Glomerular endothelial cell (primary cell): ENCODE data around the gene RGR. TPM values are rescaled to one million over a fixed set of nuclear protein-coding genes. Genes with fewer than 3 reads are reported as not detected.

Experiments used
- DNase-seq: peaks from one replicate; pipeline ENCODE4 v3.0.0-alpha.2; 2011; ENCODE audit warnings: low read depth, low spot score; ENCODE audit errors: extremely low read depth
- total RNA-seq: library from RNA; depleted of rRNA; stranded (reverse); fragments of >200 nt; gene quantifications from 2 replicates; pipeline ENCODE4 v1.2.3, GENCODE V29; 2015

Gene RGR, protein sequence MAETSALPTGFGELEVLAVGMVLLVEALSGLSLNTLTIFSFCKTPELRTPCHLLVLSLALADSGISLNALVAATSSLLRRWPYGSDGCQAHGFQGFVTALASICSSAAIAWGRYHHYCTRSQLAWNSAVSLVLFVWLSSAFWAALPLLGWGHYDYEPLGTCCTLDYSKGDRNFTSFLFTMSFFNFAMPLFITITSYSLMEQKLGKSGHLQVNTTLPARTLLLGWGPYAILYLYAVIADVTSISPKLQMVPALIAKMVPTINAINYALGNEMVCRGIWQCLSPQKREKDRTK
- total RNA-seq: not detected in 2 replicates

DNA sequence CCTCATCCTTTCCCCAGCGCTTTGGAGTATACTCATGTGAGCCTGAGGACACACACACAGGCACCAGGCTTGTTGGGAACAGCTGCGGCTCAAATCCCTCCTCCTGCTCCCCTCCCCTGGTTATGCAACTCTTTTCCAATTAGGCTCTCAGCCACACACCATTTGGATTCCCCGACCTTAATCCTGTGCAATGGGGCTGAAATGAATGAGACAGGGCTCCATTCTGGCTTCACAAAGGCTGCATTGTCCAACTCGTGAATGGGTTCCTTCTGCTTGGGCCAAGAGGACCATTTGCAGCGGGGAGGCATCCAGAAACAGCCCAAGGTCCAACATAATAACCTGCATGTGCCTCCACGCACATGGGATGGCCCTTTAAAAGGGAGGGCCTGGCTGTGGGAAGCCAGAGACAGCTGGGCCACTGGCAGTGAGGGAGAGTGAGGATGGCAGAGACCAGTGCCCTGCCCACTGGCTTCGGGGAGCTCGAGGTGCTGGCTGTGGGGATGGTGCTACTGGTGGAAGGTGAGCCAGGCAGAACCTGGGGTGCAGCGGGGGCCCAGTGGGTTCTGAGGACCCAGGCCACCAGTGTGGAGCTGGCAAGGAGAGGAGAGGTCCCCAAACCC is at the start of gene RGR:
Gene RGR (plus strand): TSS at position 403 of the 620 bp plus-strand sequence. CDS start 38 bp downstream, at position 441.
- DNase-seq: no peak

DNA sequence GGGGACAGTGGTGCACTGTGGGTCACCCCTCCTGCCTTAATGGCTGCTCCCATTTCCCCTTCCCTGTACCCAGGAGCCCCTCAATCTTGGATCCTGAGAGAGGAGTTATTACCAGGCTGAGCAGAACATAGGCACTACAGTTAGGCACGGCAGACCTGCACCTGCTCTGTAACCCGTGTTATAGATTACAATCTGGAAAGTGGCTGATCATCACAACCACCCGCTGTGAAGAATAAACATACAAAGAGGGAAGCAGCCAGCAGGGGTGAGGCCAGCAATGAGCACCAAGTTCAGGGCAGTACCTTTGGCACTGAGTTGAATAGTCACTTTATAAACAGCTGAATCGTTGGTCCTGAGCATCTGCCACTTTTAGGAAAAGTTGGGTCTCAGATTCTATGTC is 48.8 kb upstream of the RGR start:
- no peak for DNase-seq

DNA sequence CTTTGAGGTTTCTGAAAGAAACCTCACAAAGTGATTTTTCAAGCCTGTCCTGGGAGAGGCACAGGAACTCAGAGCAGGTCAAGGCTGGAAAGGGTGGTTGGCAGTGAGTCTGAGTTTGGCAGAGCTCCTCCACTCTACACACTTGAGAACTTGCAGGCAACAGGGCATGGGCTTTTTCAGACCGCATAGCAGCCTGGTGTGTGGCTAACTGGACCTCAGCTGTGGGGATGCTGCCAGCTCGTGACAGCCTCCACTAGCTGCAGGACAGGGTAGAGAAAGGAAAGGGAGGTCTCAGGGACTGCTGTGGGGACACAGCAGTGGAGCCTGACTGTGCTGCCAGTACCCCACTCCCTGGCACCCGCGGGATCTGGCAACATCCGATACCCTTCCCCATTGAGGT is 47.9 kb upstream of the RGR start:
- DNase-seq: no peak

DNA sequence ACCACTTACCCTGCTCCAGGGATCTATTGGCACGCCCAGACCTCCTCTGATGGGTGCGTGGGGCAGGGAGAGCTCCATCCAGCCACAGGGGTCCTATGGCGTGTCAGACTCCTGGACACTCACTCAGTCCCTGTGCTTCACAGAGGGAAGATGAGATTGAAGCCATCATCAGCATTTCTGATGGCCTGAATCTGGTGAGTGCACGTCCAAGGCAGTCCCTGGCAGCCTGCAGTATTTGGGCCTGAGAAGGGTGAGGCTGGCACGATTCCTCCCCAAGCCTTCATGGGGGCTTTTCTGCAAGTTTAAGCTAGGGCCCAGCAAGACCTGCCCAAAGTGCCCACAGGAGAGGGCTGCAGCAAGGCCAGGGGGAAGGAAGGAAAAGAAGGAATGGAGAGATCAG is 47.2 kb upstream of the RGR start:
- DNase-seq: no peak

DNA sequence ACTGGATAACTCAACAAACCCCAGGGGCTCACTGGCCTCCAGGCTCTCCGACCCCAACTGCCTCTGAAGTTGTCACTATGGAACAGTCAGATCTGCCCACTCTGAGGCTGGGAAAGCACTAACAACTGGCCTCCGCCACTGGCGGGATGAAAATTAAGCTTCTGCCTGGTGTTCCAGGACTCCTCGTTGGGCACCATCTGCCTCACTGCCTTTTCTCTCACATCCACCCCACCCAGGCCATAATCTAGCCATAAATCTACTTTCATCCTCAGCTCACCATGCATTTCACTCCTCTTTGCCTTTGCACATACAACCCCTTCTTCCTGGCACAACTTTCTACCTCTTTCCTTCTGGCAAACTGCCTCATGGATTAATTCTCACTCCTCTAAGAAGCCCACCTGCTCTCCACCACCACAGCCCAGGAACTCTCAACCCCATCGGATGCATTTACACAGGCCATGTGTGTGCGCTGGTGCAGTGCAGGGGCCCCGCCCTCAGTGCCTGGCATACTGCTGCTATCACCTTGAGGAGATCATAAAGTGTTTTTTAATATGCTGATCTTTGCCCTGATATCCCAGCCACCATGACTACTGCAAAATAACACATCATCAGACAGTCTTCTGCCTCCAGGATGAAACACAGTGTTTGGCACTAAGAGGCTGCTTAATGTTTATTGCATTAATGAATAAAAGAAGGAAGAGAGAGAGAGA is 46.5 kb upstream of the RGR start:
- DNase-seq: no peak

DNA sequence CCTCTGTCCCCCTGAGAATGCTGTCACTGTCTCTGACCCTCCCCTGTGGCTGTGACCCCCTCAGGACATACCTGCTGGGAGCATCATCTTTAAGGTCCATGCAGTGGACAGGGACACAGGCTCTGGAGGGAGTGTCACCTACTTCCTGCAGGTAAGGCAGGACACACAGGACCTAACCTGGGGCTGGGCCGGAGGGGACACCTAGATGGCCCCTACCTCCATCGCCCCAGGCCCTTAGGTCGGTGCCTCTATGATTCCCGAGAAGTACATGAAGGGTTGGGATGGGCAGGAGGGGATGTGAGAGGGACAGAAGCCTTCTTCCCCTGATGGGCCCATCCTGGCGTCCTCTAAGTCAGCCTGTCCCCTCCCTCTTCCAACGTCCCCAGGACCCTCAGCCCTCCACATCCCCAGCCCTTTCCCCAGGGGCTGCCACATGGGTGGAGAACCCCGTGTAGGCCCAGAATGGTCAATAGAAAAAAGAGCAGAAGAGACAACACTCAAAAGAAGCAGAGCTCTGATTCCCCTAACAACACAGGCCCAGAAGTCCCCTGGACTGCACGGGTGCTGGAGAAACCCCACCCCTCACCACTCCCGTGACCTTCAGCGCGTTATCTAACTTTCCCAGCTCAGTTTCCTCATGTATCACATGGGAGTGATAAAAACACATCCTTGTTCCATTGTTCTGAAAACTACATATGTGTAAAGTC is 44.2 kb upstream of the RGR start:
- no peak for DNase-seq

DNA sequence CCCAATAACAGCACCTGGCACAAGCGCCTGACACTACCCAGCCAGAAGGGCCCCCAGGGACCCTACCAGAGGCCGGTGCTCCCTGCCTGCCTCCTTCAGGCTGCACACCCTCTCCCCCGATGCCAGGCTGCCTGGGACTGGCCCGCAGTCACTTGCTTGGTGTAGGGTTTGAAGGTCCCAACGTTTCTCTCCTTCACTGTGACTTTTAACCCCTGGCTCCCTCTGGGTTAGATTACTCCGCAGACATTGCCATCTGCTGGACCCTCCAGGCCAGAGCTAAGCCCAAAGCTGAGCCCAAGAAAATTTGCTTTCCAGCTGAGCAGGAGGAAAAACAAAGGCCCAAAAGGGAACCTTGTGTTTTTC is 43.6 kb upstream of the RGR start:
- no peak for DNase-seq

DNA sequence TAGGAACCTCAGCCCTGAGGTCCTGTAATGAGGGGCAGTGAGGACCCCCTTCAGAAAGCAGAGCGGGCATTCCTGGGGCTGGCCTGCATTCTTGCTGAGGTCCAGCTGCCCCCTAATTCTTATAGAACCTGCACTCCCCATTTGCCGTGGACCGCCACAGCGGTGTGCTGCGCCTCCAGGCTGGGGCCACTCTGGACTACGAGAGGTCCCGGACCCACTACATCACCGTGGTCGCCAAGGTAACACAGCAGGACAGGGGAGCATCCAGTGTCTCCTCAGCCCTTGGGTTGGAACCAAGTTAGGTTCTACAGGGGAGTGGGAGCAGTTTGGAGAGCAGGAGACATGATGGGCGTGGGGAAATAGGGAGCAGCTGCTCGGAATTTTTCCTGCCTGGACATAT is 43.2 kb upstream of the RGR start:
- no peak for DNase-seq

DNA sequence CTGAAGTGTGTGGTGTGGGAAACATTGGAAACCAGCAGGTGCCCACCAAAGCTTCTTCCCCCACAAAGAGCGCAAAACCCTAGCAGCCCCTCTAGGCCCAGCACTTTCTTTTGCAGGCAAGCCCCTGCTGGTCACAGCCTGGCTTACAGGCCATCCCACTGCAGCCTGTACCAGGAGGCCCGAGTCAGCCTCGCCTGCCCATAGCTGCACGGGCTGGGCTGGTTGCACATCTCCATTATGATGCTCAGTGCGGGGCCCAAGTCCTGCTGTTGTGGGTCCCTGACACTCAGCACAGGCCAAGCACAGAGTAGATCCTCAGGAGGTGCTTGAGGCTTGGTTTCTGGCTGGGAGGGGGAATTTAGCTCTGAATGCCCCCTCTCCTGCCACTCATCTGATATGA is 42.5 kb upstream of the RGR start:
- DNase-seq: no peak

DNA sequence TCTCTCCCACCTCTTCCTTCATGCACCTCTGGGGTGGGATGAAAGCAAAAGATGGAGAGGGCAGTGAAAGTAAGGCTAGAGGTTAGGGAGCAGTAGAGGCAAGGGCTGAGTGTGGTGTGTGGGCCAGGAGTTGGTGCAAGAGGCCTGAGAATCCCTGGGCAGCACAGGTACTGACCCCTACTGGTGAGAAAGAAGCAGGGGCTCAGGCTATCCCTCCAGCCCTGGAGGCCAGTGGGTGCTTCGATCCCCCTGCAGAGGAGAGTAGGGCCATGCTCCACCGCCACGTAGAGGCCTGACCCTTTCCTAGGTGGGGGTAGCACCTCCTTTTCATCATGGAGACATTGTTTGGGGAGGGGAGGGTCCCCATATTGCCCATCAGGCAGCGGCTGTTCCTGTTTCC is 40.7 kb upstream of the RGR start:
- DNase-seq: no peak

DNA sequence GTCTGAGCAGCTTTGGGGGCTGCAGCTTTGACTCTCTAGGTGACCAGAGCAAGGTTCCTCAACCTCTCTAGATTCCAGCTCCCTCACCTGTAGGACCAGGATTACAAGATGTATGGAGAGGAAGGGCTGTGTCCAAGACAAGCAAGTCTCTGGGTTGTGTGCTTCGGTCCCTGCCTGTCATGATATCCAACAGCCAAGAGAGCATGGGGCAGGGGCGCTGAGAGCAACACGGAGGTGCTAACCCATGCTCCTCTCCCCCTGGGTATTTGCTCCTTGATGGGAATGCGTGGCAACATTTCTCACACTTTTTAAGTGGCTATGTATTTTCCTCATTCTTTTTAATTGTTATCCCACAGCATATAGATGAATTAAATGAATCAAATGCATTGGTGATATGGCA is 40.2 kb upstream of the RGR start:
- DNase-seq: no peak

DNA sequence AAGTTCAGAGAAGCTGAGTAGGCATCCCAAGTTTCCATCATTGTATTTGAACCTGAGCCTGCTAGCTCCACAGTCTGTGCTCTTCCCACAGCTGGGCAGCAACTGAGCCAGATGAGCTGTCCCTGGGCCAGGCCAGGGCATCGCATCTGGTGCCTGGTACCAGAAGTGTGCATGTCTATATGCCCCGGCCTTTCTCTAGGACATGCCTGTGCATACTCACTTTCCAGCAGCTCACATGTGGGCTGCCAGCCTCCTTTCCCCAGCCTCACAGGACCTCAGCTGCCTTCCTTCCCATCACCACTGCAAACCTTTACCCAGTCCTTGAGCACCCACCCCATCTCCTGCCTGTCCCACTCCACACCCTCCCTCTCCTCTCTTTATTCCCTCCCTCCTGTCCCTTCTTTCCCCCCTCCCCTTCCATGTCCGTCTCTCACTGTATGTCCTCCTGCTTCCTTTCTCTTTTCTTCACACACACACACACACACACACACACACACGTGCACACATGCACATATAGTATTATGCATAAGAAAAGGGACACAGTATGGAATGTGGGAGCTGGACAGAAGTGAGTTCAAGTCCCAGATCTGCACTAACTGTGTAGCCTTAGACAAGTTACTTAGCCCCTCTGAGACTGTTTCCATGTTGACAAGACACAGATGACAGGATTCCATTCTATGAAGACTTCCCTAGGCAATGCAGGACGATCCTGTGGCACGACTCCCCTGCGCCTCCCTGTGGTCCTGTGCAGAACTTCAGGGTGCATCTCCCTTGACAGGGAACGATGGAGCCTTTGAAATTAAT is 39.6 kb upstream of the RGR start:
- DNase-seq: no peak

DNA sequence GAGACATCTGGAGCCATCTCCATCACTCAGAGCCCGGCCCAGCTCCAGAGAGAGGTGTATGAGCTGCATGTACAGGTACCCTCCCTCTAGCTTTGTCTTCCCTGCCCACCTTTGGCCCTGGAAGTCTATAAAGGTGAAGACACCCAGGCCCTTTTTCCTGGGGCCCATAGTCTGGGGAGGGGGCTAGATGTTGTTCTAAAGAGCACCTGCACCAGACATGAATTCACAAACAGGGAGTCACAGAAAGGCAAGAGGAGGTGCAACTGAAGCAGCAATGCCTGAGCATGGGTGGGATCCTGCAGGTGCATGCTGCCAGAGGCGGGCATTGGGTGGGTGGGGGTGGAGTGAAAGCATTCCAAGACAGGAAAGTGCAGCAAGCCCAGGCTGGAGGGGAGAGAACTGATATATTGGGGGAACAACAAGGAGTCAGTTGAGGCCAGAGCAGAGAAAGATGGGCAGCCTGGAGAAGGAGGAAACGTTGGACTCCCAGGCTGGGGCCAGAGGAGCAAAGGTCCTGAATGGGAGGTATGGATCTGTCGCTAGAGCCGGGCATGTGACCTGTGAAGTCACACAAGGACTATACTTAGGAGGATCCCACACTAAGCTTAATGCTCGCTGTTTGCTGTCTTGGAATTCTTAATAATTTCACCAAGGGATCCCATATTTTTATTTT is 38.9 kb upstream of the RGR start:
- no peak for DNase-seq

DNA sequence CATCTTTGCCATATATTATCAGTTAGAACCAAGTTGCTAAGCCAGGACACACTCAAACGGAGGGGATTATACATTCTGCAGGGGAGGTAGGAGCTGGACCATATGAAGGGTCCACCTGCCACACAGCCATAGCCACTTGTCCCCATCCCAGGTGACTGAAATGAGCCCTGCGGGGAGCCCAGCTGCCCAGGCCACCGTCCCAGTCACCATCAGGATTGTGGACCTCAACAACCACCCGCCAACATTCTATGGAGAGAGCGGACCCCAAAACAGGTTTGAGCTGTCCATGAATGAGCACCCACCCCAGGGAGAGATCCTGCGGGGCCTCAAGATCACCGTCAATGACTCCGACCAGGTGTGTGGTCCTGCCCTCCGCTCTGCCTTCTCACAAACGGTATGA is 36.8 kb upstream of the RGR start:
- no peak for DNase-seq

DNA sequence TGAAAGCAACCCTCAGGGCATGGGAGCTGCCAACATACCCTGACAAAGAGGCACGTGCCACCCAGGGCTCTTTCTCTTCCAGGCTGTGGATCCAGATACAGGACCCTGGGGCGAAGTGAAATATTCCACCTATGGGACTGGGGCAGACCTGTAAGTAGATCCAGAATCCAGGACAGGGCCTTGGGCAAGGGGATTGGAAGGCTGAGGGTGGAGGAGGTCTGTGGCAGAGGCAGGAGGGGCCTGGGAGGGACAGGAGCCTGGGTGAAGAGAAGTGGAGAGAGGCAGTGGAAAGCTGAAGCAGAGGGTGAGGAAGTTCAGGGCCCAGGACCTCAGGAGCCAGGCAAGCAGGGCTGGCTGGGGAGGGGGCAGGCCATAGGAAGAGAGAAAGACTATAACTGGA is 33.3 kb upstream of the RGR start:
- no peak for DNase-seq

DNA sequence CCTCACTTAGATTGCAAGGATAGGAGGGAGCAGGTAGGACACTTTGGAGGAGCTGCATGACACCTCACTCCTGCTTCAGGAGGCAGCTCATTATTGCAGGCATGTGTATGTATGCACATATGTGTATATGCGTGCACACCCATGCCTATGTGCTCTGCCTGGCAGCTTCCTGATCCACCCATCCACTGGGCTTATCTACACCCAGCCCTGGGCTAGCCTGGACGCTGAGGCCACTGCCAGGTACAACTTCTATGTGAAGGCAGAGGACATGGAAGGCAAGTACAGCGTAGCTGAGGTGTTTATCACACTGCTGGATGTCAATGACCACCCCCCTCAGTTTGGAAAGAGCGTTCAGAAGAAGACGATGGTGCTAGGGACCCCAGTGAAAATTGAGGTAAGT is 32.8 kb upstream of the RGR start:
- DNase-seq: no peak

DNA sequence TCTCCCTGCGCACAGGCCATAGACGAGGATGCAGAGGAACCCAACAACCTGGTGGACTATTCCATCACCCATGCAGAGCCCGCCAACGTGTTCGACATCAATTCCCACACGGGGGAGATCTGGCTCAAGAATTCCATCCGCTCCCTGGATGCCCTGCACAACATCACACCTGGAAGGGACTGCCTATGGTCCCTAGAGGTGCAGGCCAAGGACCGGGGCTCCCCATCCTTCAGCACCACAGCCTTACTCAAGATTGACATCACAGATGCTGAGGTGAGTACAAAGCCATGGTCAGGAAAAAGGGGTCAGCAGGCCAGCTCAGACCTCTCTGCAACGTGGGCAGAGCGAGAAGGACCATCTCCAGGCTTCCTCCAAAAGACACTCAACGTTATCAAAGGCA is 31.8 kb upstream of the RGR start:
- no peak for DNase-seq

DNA sequence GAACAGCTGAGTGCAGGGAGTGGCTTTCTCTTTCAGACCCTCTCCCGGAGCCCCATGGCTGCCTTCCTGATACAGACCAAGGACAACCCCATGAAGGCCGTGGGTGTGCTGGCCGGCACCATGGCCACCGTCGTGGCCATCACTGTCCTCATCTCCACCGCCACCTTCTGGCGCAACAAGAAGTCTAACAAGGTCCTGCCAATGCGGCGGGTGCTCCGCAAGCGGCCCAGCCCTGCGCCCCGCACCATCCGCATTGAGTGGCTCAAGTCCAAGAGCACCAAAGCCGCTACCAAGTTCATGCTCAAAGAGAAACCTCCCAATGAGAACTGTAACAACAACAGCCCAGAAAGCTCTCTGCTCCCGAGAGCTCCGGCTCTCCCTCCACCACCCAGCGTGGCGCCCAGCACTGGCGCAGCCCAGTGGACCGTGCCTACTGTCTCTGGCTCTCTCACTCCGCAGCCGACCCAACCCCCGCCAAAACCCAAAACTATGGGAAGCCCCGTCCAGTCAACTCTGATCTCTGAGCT is 30.7 kb upstream of the RGR start:
- no peak for DNase-seq

DNA sequence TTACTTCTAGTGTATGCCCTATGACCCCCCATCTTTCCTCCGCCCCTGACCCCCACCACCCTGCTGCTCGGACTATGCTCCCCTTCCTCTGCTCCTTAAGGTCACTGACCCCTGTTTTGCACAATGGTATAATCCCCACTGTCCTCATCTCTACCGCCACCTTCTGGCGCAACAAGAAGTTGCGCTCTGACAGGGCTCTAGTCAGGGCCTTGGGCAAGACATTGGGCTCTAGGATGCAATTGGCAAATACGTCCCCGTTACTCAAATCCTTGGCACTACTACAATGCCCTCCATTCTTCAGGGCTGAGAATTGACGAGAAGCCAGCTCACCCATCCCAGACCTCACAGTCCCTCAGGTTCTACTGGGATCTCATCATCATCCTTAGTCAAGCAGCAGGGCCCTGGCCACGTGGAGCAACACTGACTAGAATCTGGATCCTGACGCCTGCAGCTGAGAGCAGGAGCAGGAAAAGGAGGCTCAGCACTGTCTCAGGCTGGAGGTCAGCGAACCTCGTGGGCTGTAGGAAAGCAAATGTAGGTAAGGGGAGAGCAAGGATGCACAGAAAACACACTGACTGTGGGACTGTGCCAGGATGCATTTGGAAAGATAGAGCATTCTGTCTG is 30.1 kb upstream of the RGR start:
- DNase-seq: no peak

DNA sequence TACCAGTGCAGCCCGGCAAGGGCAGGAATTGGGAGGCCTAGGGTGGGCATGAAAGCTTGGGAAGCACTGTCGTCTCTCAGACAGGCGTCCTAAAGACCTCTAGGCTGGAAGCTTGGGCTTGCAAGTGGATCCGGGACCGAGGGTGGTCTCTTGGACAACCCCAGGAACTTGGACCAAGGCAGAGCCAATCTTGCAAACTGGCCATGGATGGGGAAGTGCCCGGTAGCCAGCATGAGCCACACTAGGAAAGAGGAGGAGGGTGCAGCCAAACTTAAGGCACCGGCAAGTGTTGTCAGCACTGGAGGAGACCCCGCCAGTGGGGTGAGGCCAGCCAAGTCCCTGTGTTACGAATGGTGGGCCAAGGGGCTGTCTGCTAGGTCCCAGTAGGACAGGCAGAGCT is 28.0 kb upstream of the RGR start:
- no peak for DNase-seq
